Endothelial cell (in vitro differentiated cells): ENCODE measurements around the gene HUS1. TPM values are rescaled to one million over a fixed set of nuclear protein-coding genes. Genes with fewer than 3 reads are reported as not detected.
"Not testable (repeated sequence)": the region's sequence is repeated elsewhere in the genome, so short reads cannot be mapped to it uniquely, and the experiment has no call there.

ENCODE experiments used
- DNase-seq: peaks from one replicate; pipeline ENCODE4 v3.0.0; 2021; ENCODE audit warnings: low spot score
- H3K27ac Mint-ChIP-seq: one replicate; pipeline ENCODE4 v1.8.0; 2021; ENCODE audit warnings: mixed read lengths, inconsistent platforms; ENCODE audit not compliant: unreplicated experiment
- H3K27me3 Mint-ChIP-seq: one replicate; pipeline ENCODE4 v1.8.0; 2021; ENCODE audit warnings: mild to moderate bottlenecking, moderate library complexity, mixed read lengths, inconsistent platforms; ENCODE audit not compliant: unreplicated experiment
- H3K36me3 Mint-ChIP-seq: one replicate; pipeline ENCODE4 v1.8.0; 2021; ENCODE audit warnings: mild to moderate bottlenecking, low read depth, mixed read lengths, inconsistent platforms; ENCODE audit not compliant: unreplicated experiment
- H3K4me1 Mint-ChIP-seq: one replicate; pipeline ENCODE4 v1.8.0; 2021; ENCODE audit warnings: mild to moderate bottlenecking, mixed read lengths, inconsistent platforms; ENCODE audit not compliant: unreplicated experiment
- H3K4me3 Mint-ChIP-seq: one replicate; pipeline ENCODE4 v1.8.0; 2021; ENCODE audit warnings: mild to moderate bottlenecking, mixed read lengths, inconsistent platforms; ENCODE audit not compliant: unreplicated experiment
- H3K9me3 Mint-ChIP-seq: one replicate; pipeline ENCODE4 v1.8.0; 2021; ENCODE audit warnings: mixed read lengths, inconsistent platforms; ENCODE audit not compliant: unreplicated experiment
- CTCF ChIP-seq: fragments of 200-600 bp; sonication (generic); IDR thresholded peaks from one replicate; pipeline ENCODE4 v1.5.0; 2021; ENCODE audit warnings: antibody characterized with exemption; ENCODE audit not compliant: unreplicated experiment
- total RNA-seq: library from RNA; stranded (reverse); fragmentation: NEBNext Ultra II Directional; extraction: Animal tissue kit (Norgen Biotek cat#: 25700); gene quantifications from one replicate; pipeline ENCODE4 v1.2.1, GENCODE V29; 2021; ENCODE audit not compliant: unreplicated experiment

Gene HUS1
- total RNA-seq, 1 donor from 2014 or later, result 27.4 TPM

DNA sequence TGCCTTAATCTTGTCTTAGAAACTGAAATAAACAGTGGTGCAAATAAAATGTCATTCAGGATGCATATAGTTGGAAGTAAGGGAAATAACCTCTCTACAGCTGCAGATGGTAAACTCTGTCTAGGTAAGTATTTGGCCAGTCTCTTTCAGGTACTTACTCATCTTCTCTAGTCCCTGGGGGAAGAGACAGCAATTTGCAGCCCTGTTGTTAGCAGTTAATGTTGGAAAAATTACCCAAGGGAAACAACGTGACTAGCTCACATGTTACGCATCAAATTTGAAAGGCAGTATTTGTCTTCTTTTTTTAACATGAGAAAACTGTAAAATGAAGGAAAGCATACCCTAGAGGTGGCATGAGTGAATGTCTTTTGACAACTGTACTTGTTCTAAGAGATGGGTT, 3.2 kb upstream of the HUS1 start:
- Mint-ChIP-seq H3K4me3 (no peak overlapping the region), H3K36me3 (peaks cover 5% of the 10 kb centered on the region), H3K4me1 (peaks cover 9% of the 10 kb centered on the region), H3K9me3 (no peaks in the 10 kb centered on the region), H3K27ac (no peak overlapping the region), H3K27me3 (no peaks in the 10 kb centered on the region)
- TF ChIP-seq CTCF, result no peak
- no peak for DNase-seq

GRCh38 chr7:47980648-47981047, 1.2 kb upstream of the HUS1 start:
- H3K9me3 Mint-ChIP-seq, H3K27ac Mint-ChIP-seq: not testable (repeated sequence)
- H3K4me1 Mint-ChIP-seq, result peaks cover 11% of the 10 kb centered on the region

GRCh38 chr7:47979832-47980181, 392 bp upstream of the HUS1 start:
- Mint-ChIP-seq H3K4me1 (peaks cover 11% of the 10 kb centered on the region), H3K36me3 (peaks cover 14% of the 10 kb centered on the region), H3K27ac (peak overlapping the region; percentile 97), H3K9me3 (no peaks in the 10 kb centered on the region), H3K4me3 (peak overlapping the region; percentile 98), H3K27me3 (no peaks in the 10 kb centered on the region)
- no peak for TF ChIP-seq CTCF
- no peak for DNase-seq

More at GRCh38 chr7:47980648-47981047, 1.2 kb upstream of the HUS1 start:
- H3K4me3 Mint-ChIP-seq, DNase-seq, H3K27me3 Mint-ChIP-seq: not testable (repeated sequence)
- peaks cover 12% of the 10 kb centered on the region for H3K36me3 Mint-ChIP-seq

DNA sequence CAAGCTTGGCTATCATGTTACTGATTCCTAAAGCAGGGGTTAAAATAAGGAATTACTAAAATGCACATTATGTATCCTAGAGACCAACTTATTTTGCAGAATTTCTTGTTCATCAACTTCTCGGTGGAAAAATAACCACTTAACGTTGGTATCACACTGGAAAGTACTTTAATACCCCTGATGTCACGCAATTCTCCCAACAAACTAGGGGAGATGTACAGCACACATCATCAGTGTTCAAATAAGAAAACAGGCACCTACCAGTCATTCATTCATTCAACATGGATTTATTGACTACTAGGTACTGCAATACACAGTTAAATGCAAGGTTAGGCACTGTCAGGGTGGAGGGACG, 648 bp downstream of the HUS1 start:
- H3K4me1 Mint-ChIP-seq, result peaks cover 11% of the 10 kb centered on the region
- no peaks in the 10 kb centered on the region for H3K9me3 Mint-ChIP-seq
- DNase-seq, result no peak
- H3K27me3 Mint-ChIP-seq, result no peaks in the 10 kb centered on the region
- no peak for TF ChIP-seq CTCF
- H3K36me3 Mint-ChIP-seq, result peaks cover 23% of the 10 kb centered on the region
- H3K4me3 Mint-ChIP-seq, result peak overlapping the region; percentile 98
- H3K27ac Mint-ChIP-seq, result no peak overlapping the region

DNA sequence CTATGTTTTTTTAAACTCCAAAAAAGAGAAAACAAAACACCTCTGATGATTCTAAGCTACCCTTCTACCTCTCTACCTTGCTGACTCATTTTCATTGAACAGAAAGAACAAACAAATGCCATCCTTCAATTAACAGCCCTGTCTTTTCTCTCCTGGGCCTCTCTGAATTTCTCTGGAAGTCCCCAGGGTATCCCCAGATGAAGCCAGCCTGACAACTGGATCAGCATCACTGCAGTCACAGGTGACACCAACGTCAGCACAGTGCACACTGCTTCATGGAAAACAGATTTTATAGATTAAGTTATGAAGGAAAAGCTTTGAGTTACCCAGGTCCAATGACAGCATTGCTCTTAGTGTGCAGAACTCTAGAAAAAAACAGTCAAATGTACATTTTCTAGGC, 5.7 kb downstream of the HUS1 start:
- Mint-ChIP-seq H3K4me1 (peaks cover 14% of the 10 kb centered on the region), H3K27ac (no peak overlapping the region), H3K4me3 (no peak overlapping the region), H3K27me3 (no peaks in the 10 kb centered on the region), H3K36me3 (peaks cover 40% of the 10 kb centered on the region), H3K9me3 (no peaks in the 10 kb centered on the region)
- DNase-seq, result no peak
- TF ChIP-seq CTCF, result no peak

DNA sequence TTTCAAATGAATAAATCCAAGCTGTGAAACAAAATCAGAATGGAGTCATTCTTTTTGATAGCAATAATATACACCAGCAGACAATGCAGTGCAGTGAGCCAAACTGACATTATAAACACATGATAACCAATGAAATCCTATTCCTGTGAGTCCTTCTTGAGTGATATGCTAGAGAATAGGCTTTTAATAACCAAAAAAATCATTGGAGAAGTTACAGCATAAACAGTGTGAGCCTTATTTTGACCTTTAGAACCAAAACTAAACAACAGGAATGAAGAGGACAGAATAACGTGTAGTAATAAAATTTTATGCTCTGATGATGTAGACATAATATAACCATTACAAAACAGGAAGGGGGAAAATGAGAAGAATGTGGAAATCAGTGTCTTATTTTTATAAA, 8.7 kb downstream of the HUS1 start:
- Mint-ChIP-seq H3K4me1 (peaks cover 3% of the 10 kb centered on the region), H3K4me3 (no peak overlapping the region), H3K36me3 (peaks cover 47% of the 10 kb centered on the region), H3K9me3 (no peaks in the 10 kb centered on the region), H3K27me3 (no peaks in the 10 kb centered on the region), H3K27ac (no peak overlapping the region)
- TF ChIP-seq CTCF, result no peak
- no peak for DNase-seq
